Hematopoietic multipotent progenitor cell treated with erythropoietin and hydrocortisone succinate and interleukin-3 and kit ligand, for 4 days (in vitro differentiated cells): ENCODE data around the gene OR2H2.

Source experiments
- DNase-seq: peaks from one replicate; pipeline ENCODE4 v3.0.0-alpha.2; 2015

OR2H2 gene

GRCh38 chr6:29584821-29585220 lies at the start of gene OR2H2:
Gene OR2H2, plus strand, starts transcription at chr6:29585121. Its CDS starts 2,824 bp downstream, at chr6:29587945.
- DNase-seq = no peak

- no peak for DNase-seq
These were observed 47.1 kb upstream of the OR2H2 start for GRCh38 chr6:29537714-29538403.

GRCh38 chr6:29547573-29547972 lies 37.3 kb upstream of the OR2H2 start:
- peak; percentile 15 for DNase-seq

DNA sequence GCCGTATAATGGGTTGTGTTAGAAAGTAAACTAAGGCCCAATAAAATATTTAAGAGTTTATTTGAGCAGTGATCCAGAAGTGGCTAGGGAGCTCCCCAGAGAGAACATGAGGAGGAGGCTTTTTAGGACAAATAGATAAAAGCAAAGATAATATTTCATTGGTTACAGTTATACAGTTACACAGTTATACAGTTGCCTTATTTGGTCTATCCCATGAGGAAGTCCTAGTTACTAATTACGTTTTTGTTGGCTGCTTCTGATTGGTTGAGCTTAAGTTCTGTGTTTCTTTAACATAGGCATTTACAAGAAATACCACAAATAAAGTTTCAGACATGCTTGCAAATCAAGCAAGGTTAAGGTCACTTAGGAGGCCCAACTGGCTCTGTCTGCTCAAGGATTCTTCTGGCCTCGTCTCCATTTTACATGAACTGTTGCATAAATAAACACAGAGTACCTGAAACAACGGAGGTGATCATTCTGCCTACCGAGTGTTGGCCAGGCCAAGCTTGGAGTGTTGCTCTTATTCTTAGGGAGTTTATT lies 32.3 kb upstream of the OR2H2 start:
- peak; percentile 92 for DNase-seq

- peak; percentile 86 for DNase-seq
These were observed 31.5 kb upstream of the OR2H2 start for GRCh38 chr6:29553268-29554057.

DNA sequence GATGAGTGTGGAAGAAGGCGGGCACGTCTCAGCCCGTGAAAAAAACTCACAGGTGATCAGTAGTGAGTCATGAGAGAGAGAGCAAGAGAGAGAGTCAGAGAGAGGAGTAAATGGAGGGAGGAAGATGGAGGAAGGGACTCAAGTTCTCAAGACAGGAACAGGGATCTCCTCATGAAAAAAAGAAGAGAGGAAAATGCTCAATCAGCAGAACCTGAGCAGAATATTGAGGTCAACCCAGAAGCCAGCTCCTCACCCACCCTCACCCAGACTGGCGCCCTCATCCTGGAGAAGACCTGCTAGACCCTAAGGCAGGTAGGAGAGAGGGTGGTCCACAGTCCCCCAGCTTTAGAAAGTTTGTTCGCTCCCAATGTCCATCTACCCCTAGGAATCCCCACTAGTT lies 30.2 kb upstream of the OR2H2 start:
- no peak for DNase-seq

- DNase-seq = no peak
These were observed 27.6 kb upstream of the OR2H2 start for GRCh38 chr6:29557320-29557719.

DNA sequence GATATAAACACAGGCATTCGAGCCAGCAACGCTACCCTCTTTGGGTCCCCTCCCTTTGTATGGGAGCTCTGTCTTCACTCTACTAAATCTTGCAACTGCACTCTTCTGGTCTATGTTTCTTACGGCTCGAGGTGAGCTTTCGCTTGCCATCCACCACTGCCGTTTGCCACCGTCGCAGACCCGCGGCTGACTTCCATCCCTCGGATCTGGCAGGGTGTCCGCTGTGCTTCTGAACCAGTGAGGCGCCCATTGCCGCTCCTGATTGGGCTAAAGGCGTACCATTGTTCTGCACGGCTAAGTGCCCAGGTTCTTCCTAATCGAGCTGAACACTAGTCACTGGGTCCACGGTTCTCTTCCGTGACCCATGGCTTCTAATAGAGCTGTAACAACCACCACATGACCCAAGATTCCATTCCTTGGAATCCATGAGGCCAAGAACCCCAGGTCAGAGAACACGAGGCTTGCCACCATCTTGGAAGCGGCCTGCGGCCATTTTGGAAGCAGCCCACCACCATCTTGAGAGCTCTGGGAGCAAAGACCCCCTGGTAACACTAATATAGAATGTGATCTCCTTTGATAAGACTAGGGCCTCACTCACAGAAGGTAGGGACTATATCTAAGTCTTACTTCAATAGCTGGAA lies 26.4 kb upstream of the OR2H2 start:
- DNase-seq = no peak

DNA sequence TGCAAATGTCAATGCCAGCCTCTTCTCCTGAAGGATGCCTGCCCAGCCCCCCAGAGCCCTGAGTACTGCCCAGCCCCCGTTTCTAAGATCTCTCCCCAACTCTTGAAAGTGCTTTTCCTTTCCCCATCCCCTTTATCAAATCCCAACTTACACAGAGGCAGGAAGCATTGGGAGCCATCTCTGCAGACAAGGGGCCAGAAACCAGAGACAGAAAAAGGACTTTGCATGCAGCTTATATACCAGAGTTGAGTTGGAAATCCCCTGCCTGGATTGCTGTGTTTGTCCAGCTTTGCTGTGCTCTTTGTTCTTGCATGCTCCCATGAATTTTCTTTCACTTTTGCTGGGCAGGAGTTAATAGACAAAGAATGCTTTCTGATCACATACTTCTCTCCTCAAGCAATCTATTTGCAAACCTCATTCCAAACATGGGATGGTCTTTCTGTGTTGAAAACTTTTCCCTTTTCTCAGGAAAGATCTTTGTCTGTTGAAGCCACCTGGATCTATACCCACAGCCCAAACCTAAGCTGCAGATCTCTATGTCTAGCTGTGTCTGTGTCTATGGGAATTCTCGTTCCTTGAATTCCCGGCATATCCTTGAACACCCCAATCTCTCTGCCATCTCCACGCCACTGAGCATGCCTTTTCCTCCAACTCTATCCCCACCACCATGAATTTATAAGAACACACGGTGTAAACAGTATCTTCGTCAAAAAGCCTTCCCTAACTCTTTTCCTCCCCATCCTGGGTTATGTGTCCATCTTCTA lies 25.2 kb upstream of the OR2H2 start, which contains the start of gene UBD:
Gene UBD, minus strand, starts transcription at position 209 of the 764 bp plus-strand sequence. Its CDS starts 31 bp downstream, at position 178.
- DNase-seq = no peak

GRCh38 chr6:29561091-29561490 lies 23.8 kb upstream of the OR2H2 start:
- no peak for DNase-seq

GRCh38 chr6:29561606-29562181 lies 23.2 kb upstream of the OR2H2 start:
- DNase-seq = no peak

- DNase-seq = peak; percentile 52
These were observed 21.4 kb upstream of the OR2H2 start for GRCh38 chr6:29563435-29563965.

- no peak for DNase-seq
These were observed 20.0 kb upstream of the OR2H2 start for GRCh38 chr6:29564875-29565274.

DNA sequence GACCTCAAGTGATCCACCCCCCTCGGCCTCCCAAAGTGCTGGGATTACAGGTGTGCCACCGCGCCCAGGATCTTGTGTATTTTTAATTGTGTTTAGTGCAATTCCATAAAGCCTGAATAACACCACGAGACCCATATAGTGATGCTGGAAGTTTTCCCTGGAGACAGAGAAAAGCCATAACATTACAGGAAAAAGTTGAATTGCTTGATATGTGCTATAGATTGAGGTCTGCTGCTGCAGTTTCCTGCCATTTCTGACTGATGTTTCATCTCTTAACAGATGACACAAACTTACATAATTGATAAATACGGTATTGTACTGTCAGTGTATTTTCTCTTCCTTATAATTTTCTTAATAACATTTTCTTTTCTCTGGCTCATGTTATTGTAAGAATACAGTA lies 18.1 kb upstream of the OR2H2 start:
- no peak for DNase-seq

- DNase-seq = no peak
These were observed 17.4 kb upstream of the OR2H2 start for GRCh38 chr6:29567541-29567940.

DNA sequence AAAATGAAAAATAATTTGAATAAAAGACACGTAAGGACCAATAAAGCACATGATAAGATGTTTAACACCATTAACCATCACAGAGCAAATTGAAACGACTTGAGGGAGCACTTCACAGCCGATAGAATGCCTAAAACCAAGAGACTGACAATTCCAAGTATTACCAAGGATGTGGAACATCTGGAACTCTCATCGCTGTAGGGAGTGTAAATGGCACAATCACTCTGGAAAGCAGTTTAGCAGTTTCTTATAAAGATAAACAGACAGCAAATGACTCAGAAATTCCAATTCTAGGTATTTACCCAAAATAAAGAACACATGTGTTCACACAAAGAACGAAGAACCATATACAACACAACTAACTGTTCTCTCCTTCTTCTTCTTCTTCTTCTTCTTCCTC lies 16.9 kb upstream of the OR2H2 start:
- DNase-seq = no peak

DNA sequence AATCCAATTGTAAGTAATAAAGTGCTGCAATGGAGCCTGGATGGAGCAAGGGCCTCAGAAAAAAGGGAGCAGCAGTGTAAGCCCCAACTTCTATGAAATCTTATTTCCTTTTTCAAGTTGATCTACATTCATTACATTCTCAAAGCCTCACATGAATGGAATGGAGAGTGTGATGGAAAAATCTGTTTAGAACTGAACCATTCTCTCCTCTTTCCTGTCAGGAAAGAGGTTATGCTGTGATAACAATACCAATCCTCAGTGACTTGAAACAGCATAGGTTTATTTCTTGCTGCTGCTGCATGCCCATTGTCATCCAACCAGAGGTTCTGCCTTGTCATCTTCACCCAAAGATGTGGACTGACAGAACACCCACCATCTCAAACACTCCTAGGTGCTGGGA lies 8.9 kb upstream of the OR2H2 start:
- DNase-seq = no peak

GRCh38 chr6:29577544-29577943 lies 7.4 kb upstream of the OR2H2 start:
- DNase-seq = no peak

- peak; percentile 77 for DNase-seq
These were observed 4.6 kb downstream of the OR2H2 start for GRCh38 chr6:29589423-29590048.

- DNase-seq = no peak
These were observed 5.4 kb downstream of the OR2H2 start for GRCh38 chr6:29590218-29590808.

GRCh38 chr6:29591677-29592076 lies 6.8 kb downstream of the OR2H2 start:
- DNase-seq = no peak
